ENCODE data around the gene SEC24A. TPM values are rescaled to one million over a fixed set of nuclear protein-coding genes. Genes with fewer than 3 reads are reported as not detected.
A peak's percentile ranks its signal among the peaks of the same experiment; 100 is the strongest.
"Not testable (repeated sequence)": the region's sequence is repeated elsewhere in the genome, so short reads cannot be mapped to it uniquely, and the experiment has no call there.

The SEC24A gene
- total RNA-seq, 1 donor from 2014 or later = 29.5 TPM

DNA sequence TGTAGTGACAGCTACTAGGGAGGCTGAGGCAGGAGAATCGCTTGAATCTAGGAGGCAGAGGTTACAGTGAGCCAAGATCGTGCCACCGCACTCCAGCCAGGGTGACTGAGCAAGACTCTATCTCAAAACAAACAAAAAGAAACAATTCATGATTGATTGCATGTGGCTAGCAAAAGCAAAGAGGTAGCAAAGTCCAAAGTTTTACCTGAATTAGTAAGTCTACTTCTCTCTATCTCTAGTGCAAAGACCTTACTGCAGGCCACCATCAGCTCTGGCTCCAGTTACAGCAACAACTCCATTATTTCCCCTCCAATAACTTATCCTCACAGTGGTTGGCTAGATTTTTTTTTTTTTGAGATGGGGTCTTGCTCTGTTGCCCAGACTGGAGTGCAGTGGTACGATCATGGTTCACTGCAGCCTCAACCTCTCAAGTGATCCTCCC is 9.8 kb upstream of the SEC24A start:
- H3K27ac Mint-ChIP-seq = no peak overlapping the region
- H3K36me3 Mint-ChIP-seq = no peaks in the 10 kb centered on the region
- DNase-seq (ENCODE audit: low spot score in 2 of 2, unreplicated experiment in 2 of 2) = no peak
- peaks cover 4% of the 10 kb centered on the region for H3K4me1 Mint-ChIP-seq
- TF ChIP-seq, protein P1, sequence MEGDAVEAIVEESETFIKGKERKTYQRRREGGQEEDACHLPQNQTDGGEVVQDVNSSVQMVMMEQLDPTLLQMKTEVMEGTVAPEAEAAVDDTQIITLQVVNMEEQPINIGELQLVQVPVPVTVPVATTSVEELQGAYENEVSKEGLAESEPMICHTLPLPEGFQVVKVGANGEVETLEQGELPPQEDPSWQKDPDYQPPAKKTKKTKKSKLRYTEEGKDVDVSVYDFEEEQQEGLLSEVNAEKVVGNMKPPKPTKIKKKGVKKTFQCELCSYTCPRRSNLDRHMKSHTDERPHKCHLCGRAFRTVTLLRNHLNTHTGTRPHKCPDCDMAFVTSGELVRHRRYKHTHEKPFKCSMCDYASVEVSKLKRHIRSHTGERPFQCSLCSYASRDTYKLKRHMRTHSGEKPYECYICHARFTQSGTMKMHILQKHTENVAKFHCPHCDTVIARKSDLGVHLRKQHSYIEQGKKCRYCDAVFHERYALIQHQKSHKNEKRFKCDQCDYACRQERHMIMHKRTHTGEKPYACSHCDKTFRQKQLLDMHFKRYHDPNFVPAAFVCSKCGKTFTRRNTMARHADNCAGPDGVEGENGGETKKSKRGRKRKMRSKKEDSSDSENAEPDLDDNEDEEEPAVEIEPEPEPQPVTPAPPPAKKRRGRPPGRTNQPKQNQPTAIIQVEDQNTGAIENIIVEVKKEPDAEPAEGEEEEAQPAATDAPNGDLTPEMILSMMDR (IDR thresholded peaks at IDR 0.05; ENCODE audit: unreplicated experiment) = no peak
- H3K9me3 Mint-ChIP-seq = no peaks in the 10 kb centered on the region
- H3K4me3 Mint-ChIP-seq = no peak overlapping the region
- H3K27me3 Mint-ChIP-seq (ENCODE audit: low read depth) = no peaks in the 10 kb centered on the region

DNA sequence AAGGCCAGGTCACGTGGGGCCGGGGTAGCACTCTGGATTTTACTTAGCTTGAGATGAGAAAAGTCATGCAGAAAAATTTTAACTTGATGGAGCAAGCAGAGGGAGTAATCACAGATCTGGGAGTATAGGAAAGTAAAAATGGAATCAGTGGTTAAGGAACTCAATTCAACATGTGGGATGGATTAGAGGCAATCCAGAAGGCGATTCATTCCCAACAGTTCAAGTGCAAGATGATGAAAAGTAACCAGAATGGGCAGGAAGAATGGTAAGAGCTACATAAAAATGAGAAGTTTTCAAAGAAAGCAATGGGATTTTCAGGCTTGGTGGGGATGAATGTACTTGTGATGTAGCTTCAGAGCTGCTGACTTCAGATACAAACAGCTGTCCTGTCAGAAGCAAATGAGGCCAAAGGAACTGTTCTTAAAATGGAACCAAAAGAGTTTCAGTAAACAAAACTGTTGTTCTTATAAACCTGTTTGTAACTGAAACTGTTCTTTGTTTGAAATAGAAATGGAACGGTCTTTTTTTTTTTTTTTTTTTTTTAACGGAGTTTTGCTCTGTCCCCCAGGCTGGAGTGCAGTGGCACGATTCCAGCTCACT is 5.6 kb upstream of the SEC24A start:
- H3K36me3 Mint-ChIP-seq = no peaks in the 10 kb centered on the region
- H3K27ac Mint-ChIP-seq = no peak overlapping the region
- no peak for DNase-seq (ENCODE audit: low spot score in 2 of 2, unreplicated experiment in 2 of 2)
- H3K27me3 Mint-ChIP-seq (ENCODE audit: low read depth) = no peaks in the 10 kb centered on the region
- no peaks in the 10 kb centered on the region for H3K9me3 Mint-ChIP-seq
- peaks cover 6% of the 10 kb centered on the region for H3K4me1 Mint-ChIP-seq
- TF ChIP-seq, protein P1 (IDR thresholded peaks at IDR 0.05; ENCODE audit: unreplicated experiment) = no peak
- H3K4me3 Mint-ChIP-seq = no peak overlapping the region

DNA sequence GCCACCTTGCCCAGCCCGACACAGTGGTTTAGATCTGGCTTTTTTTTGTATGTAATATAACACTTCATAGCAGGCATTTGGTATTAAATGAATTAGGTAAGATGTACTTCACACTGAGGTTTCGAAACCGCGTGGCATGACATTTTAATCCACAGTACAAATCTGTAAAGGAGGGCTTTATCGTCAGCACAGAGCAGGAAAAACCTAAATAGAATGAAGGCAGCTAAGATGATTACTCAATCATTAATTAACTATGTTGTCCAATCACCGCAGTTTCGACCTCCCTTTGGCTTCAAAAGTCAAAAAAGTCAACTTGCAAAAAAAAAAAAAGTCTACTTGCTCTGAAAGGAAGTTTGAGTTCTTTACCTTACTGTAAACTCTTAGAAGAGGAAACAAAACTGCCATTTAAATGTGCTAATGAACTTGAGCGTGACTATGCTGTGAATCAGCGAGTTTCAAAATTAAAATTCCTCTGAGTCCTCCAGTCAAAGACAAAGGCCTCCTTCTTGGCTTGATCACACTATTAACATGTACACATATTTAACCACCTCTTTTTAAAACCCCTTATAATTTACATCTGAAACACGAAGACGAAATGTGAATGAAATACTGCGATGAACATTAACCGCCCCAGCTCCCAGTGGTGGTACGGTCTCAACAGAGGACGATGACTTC is 698 bp upstream of the SEC24A start:
- H3K9me3 Mint-ChIP-seq = no peaks in the 10 kb centered on the region
- H3K4me3 Mint-ChIP-seq = peak overlapping the region; percentile 87
- peaks cover 19% of the 10 kb centered on the region for H3K4me1 Mint-ChIP-seq
- H3K36me3 Mint-ChIP-seq = peaks cover 3% of the 10 kb centered on the region
- H3K27ac Mint-ChIP-seq = peak overlapping the region; percentile 98
- H3K27me3 Mint-ChIP-seq (ENCODE audit: low read depth) = no peaks in the 10 kb centered on the region
- TF ChIP-seq, protein P1 (IDR thresholded peaks at IDR 0.05; ENCODE audit: unreplicated experiment) = no peak
- no peak for DNase-seq (ENCODE audit: low spot score in 2 of 2, unreplicated experiment in 2 of 2)

DNA sequence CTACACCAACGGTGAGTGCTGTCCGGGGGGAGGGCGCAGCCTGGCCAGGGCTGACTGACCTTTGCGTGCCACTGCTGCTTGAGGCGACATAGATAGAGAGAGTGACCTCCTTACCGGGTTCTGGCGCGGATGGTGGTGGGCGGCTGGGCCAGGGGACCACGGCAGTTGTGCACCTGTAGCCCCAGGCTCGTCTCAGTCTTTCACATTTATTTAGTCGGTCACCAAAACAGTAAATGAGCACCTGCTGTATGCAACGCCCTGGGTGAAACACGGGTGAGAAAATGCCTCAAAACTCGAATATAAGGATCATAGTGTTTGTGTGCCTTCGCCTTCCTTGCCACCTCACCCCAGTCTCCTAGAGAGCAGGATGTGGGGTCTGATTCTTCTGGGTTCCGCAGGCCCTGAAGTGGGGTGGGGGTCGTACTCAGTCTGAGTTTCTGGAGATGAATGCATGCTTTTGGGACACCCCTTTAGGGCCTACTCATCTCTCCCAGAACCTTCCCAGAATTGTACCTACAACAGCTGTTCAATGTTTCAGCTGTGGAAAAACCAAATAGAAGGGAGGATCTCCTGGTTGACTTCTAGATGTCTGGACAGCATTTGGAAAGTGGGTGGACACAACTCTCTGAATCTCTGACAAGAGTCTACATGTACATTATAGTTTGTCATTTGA is 714 bp downstream of the SEC24A start:
- no peaks in the 10 kb centered on the region for H3K9me3 Mint-ChIP-seq
- peak overlapping the region; percentile 87 for H3K4me3 Mint-ChIP-seq
- no peak for DNase-seq (ENCODE audit: low spot score in 2 of 2, unreplicated experiment in 2 of 2)
- TF ChIP-seq, protein P1 (IDR thresholded peaks at IDR 0.05; ENCODE audit: unreplicated experiment) = no peak
- H3K4me1 Mint-ChIP-seq = peaks cover 19% of the 10 kb centered on the region
- H3K27ac Mint-ChIP-seq = peak overlapping the region; percentile 98
- H3K36me3 Mint-ChIP-seq = peaks cover 3% of the 10 kb centered on the region
- no peaks in the 10 kb centered on the region for H3K27me3 Mint-ChIP-seq (ENCODE audit: low read depth)

DNA sequence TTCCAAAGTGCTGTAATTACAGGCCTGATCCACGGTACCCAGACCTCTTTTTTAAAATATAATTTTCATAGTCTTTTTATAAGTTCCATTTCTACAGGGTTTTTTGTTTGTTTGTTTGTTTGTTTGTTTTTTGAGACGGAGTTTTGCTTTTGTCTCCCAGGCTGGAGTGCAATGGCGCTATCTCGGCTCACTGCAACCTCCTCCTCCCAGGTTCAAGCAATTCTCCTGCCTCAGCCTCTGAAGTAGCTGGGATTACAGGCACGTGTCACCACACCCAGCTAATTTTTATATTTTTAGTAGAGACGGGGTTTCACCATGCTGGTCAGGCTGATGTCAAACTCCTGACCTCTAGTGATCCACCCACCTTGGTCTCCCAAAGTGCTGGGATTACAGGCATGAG is 2.1 kb downstream of the SEC24A start:
- not testable (repeated sequence) for H3K36me3 Mint-ChIP-seq; H3K27me3 Mint-ChIP-seq (ENCODE audit: low read depth); DNase-seq (ENCODE audit: low spot score in 2 of 2, unreplicated experiment in 2 of 2); H3K9me3 Mint-ChIP-seq
- Mint-ChIP-seq H3K27ac (peak overlapping the region; percentile 34), H3K4me1 (peaks cover 19% of the 10 kb centered on the region), H3K4me3 (peak overlapping the region; percentile 38)

DNA sequence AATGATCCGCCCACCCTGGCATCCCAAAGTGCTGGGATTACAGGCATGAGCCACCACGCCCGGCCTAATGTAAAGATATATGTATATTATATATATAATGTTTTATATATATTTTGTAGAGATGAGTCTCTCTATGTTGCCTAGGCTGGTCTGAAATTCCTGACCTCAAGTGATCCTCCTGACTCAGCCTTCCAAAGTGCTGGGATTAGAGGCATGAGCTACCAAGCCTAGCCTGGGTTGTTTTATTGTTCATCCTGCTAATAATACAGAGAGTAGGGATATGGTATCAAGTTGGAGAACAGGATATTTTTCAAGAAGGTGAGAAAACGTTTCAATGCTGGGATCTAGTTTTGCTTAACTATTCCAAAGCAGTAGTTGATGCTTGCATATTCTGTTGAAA is 2.9 kb downstream of the SEC24A start:
- TF ChIP-seq, protein P1 (IDR thresholded peaks at IDR 0.05; ENCODE audit: unreplicated experiment) = no peak
- H3K9me3 Mint-ChIP-seq = no peaks in the 10 kb centered on the region
- no peak for DNase-seq (ENCODE audit: low spot score in 2 of 2, unreplicated experiment in 2 of 2)
- H3K4me1 Mint-ChIP-seq = peaks cover 19% of the 10 kb centered on the region
- H3K36me3 Mint-ChIP-seq = peaks cover 9% of the 10 kb centered on the region
- H3K4me3 Mint-ChIP-seq = no peak overlapping the region
- no peaks in the 10 kb centered on the region for H3K27me3 Mint-ChIP-seq (ENCODE audit: low read depth)
- H3K27ac Mint-ChIP-seq = no peak overlapping the region

Measured in mesothelial cell of epicardium (in vitro differentiated cells).